GM12875 (cell line): ENCODE results near the gene CWH43.

ENCODE experiments used
- H3K4me3 ChIP-seq: one replicate; pipeline ENCODE4 v1.5.1; 2011; ENCODE audit warnings: low read depth, low read length, control low read depth
- TF ChIP-seq, protein P1 (sequence below): IDR thresholded peaks from 2 replicates; pipeline ENCODE4 v1.5.1; 2011; ENCODE audit warnings: low read depth, mild to moderate bottlenecking, control low read depth, inconsistent platforms, low read length, moderate library complexity, borderline replicate concordance; ENCODE audit not compliant: insufficient read depth

Gene CWH43

DNA sequence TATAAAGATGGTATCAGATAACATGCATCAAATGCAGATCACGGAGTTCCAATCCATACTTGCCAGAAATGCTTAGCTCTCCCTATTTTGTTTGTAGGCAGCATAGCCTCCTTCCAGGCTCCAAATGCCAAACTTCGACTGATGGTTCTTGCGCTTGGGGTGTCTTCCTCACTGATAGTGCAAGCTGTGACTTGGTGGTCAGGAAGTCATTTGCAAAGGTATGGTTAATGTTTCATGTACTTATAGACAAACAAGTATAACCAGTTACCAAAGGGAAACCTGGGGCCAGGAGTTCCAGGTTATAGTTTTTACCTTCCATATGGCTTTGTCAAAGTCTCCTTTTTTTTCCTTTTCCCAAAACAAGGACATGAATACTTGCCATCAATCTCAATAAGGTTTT is 5.3 kb downstream of the CWH43 start:
- TF ChIP-seq, protein P1, sequence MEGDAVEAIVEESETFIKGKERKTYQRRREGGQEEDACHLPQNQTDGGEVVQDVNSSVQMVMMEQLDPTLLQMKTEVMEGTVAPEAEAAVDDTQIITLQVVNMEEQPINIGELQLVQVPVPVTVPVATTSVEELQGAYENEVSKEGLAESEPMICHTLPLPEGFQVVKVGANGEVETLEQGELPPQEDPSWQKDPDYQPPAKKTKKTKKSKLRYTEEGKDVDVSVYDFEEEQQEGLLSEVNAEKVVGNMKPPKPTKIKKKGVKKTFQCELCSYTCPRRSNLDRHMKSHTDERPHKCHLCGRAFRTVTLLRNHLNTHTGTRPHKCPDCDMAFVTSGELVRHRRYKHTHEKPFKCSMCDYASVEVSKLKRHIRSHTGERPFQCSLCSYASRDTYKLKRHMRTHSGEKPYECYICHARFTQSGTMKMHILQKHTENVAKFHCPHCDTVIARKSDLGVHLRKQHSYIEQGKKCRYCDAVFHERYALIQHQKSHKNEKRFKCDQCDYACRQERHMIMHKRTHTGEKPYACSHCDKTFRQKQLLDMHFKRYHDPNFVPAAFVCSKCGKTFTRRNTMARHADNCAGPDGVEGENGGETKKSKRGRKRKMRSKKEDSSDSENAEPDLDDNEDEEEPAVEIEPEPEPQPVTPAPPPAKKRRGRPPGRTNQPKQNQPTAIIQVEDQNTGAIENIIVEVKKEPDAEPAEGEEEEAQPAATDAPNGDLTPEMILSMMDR: no peak
- no peak overlapping the region for H3K4me3 ChIP-seq

DNA sequence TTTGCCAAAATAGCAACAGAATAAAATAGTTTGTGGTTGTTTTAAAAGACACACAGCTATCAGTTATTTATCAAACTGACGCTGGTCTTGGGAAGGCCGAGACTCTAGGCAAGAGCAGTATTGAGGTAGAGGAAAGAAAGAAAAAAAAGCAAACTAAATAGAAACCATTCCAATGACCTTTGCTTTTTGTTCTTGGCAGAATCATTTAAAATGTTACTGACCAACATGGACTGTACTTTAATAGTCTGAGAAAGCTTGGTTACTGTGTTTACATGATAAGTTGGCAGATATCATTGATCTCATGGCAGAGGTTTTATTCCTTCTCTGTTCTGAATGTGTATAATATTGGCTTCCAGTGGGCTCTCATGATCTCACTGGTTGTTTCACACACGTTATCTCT is 11.9 kb downstream of the CWH43 start:
- H3K4me3 ChIP-seq: no peak overlapping the region
- TF ChIP-seq, protein P1: no peak

GRCh38 chr4:48998440-48998839 is 12.4 kb downstream of the CWH43 start:
- H3K4me3 ChIP-seq: no peak overlapping the region
- TF ChIP-seq, protein P1: no peak

- TF ChIP-seq, protein P1: no peak
- no peak overlapping the region for H3K4me3 ChIP-seq
Observed at GRCh38 chr4:49000806-49001205, 14.7 kb downstream of the CWH43 start.

- no peak overlapping the region for H3K4me3 ChIP-seq
- TF ChIP-seq, protein P1: no peak
Observed at GRCh38 chr4:49002931-49003330, 16.9 kb downstream of the CWH43 start.

DNA sequence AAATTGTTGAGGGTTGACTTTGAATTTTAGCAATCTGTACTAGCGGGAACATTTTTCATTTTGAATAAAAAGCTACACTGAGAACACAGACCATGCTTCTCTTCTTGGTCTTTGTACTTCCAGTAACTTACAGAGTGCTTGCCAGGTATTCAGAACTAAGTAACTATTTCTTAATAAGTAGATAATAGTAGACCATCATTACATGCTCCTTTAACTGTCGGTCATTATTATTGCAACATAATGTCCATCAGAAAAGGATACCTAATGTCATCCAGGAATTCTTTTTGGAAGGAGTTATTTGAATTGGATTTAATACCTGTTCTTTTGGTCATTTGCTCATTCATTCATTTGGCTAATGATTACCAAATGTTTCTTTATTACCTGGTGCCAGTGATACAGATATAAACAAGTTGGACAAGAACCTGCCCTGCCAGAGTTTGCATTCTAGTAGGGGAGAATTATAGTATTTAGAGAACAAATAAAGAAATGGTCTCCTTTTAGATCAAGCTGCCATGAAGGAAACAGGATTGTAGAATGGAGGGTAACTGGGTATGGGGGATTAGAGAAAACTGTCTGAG is 32.7 kb downstream of the CWH43 start:
- no peak overlapping the region for H3K4me3 ChIP-seq
- TF ChIP-seq, protein P1: no peak

DNA sequence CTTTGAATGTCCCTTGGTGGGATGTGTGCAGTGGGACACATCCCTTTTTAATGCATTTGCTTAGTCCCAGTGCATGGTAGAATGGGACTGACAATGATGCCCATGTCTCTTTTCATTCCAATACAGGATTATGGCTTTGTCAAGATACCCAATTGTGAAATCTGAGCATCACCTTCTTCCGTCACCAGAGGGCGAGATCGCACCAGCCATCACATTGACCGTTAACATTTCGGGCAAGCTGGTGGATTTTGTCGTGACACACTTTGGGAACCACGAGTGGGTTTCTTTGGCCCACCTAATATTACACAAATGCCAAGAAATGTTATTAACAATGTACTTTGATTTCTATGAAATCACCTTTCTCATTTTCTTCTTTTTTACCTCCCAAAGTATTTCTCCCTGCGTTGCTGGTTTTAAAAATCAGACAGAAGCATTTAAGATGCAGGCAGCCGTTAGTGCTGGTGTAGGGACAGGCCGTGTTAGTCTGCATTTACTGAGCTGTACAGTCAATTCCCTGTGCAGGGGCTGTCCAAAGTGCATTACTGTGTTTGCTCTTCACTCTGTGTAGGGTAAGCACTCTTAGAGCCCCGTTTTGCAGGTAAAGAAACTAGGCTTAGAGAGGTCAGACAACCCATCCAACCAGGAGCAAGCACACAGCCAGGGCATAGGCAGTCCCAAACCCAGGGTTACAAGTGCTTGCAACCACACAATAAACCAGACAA is 46.5 kb downstream of the CWH43 start:
- no peak overlapping the region for H3K4me3 ChIP-seq
- TF ChIP-seq, protein P1: peak; percentile 55; the same call in 1 of the 2 replicates
